MM.1S (cell line): ENCODE measurements around the gene SUPT3H.

Experiments used
- CTCF ChIP-seq: fragments of 300-600 bp; sonication (generic); IDR thresholded peaks from 2 replicates; pipeline ENCODE4 v1.5.1; 2016; ENCODE audit warnings: antibody characterized with exemption, low read length, mixed read lengths
- EZH2phosphoT487 ChIP-seq: fragments of 300-600 bp; sonication (generic); IDR thresholded peaks from 2 replicates; pipeline ENCODE4 v1.6.1; 2018; ENCODE audit warnings: antibody characterized with exemption, low read length

- TF ChIP-seq CTCF, result no peak
- no peak for TF ChIP-seq EZH2phosphoT487
Observed at GRCh38 chr6:44842616-44843015, 535.1 kb downstream of the SUPT3H start.
